ENCODE measurements around the gene CDSN.
"Not testable (repeated sequence)": the region's sequence is repeated elsewhere in the genome, so short reads cannot be mapped to it uniquely, and the experiment has no call there.

The CDSN gene, protein sequence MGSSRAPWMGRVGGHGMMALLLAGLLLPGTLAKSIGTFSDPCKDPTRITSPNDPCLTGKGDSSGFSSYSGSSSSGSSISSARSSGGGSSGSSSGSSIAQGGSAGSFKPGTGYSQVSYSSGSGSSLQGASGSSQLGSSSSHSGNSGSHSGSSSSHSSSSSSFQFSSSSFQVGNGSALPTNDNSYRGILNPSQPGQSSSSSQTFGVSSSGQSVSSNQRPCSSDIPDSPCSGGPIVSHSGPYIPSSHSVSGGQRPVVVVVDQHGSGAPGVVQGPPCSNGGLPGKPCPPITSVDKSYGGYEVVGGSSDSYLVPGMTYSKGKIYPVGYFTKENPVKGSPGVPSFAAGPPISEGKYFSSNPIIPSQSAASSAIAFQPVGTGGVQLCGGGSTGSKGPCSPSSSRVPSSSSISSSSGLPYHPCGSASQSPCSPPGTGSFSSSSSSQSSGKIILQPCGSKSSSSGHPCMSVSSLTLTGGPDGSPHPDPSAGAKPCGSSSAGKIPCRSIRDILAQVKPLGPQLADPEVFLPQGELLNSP

DNA sequence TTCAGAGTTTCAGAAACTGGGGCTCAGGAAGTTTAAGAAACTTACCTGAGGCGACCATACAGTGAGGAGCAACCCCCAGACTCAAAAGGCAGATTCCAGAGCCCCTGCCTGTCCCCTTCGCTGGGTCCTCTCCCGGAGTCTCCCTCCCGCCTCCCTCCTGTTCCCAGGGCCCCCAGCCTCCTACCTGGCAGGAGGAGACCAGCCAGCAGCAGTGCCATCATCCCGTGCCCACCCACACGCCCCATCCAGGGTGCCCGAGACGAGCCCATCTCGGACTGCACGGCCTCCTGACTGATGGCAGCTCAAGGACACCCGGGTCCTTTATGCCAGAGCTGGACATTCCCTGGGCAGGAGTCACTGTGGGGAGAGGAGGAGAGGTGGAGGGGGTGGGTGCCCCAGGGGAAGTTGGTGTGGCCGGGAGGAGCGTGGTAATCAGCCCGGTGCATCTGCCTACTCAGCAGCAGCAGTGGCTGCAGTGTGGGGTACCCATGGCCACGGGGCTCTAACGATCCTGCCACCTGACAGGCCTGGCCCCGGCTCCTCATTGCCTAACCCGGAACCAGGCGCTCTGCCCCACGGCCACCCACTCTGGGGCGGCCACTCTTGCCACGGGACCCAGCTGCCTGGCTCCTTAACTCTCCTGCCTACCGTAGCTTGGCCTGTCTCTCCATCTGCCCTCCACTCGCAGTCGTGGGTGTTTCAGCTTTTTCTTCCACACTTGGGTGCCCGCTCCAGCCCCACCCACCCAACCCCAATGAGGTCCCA lies at the start of gene CDSN:
TSS of gene CDSN (minus strand) at position 296 of the 765 bp plus-strand sequence. CDS start at position 269, 27 bp downstream.
- DNase-seq = no peak

DNA sequence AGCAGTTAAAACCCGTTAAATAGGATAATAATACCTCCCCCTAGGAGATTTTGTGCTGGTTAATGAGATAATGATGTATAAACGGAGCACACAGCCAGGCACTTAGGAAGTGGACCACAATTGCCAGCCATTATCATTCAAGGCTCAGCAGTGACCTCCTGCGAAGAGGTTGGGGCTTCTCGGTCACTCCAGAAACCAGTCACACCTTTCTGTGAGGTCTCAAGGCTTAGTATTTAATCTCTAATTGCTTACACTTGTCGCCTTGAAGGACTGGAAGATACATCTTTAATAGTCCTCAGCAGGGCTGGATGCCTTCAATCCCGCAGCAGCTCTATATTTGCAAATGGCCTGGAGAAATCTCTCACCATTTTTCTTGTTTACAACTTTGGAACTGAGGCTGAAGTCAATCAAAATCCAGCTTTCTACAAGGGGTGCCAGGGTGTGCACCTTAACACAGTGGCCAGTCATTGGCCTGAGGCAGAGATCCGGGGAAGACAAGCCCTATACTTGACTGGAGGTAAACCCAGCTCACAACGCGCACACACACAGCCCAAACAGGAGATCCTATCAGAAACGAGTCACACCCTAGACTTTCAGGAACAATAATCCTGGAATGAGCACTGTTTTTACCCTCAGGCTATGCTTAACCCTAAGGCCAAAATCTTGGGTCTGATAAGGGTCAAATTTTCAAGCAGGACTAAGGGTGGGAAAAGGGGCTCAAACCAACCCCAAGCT lies 49.0 kb upstream of the CDSN start:
- DNase-seq = no peak

DNA sequence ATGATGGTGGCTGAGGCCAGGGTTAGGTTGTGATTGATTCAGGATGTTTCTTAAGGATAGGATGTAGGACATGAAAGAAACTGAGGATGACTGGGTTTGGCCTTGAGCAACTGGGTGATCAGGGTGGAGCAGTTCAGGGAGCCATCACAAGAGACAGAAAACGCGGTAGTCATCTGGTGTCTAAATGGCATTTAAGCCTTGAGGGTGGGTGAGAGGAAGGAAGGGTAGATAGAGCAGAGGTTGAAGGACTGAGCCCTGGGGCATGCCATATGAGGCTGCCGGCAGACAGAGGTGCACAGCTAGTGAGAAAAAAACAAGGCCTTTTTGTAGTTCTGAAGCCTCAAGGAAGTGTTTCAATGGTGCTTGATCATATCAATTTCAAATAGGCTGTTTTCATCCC lies 48.4 kb upstream of the CDSN start:
- DNase-seq = no peak

DNA sequence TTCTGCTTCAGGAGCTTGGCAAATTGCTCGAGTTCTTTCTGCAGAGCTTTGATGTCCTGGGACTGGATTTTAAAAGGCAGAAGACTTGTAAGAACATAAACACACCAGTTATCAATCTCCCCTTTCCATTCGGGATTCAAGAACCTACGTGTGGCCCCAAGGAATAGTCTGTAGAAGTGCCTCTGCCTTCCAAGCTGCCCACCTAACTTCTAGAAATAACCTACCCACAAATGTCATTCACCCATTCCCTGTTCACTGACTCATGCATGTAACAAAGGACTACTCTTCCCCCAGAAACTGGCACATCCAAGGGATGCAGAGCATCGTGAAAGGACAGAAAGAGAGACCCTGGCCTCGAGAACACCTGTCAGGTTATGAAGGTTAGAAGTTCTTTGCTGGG lies 45.7 kb upstream of the CDSN start:
- DNase-seq = no peak

DNA sequence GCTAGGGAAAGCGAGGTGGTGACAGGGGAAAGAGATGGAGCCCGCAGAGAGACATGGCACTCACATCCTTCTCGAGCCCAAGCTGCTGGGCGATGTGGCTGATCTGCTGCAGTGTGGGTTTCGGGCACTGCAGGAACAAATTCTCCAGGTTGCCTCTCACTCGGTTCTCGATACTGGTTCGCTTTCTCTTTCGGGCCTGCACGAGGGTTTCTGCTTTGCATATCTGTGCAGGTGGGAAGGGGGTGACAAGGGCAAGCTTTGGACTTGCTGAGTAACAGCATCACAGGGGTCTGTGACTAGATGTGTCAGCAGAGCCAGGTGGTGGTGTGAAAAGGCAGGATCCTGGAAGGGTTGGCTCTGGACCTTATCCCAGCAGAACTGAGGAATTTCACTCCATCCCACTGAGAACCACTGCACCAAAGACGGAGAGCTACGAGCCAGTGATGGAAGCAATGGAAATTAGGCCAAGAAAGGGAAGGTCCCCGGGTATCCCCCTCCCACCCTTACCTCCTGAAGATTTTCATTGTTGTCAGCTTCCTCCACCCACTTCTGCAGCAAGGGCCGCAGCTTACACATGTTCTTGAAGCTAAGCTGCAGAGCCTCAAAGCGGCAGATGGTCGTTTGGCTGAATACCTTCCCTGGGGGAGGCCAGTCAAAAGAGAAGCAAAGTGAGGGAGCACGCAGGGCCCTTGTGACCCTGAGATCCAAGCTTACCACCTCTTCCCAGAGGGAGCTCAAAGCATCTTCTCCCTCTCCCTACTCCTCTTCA lies 45.0 kb upstream of the CDSN start:
- not testable (repeated sequence) for DNase-seq

DNA sequence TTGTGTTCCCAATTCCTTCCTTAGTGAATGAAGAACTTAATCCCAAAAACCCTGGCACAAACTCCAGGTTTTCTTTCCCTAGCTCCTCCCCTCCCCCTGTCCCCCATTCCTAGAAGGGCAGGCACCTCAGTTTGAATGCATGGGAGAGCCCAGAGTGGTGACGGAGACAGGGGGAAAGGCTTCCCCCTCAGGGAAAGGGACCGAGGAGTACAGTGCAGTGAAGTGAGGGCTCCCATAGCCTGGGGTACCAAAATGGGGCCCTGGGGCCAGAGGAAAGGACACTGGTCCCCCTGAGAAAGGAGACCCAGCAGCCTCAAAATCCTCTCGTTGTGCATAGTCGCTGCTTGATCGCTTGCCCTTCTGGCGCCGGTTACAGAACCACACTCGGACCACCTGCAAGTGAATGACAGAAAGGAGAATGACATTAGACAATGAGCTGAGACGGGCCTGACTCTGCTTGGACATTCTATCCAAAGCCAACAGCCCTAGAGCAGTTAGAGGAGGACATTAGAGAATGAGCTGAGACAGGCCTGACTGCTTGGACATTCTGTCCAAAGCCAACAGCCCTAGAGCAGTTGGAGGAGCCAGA lies 44.3 kb upstream of the CDSN start:
- DNase-seq = not testable (repeated sequence)

DNA sequence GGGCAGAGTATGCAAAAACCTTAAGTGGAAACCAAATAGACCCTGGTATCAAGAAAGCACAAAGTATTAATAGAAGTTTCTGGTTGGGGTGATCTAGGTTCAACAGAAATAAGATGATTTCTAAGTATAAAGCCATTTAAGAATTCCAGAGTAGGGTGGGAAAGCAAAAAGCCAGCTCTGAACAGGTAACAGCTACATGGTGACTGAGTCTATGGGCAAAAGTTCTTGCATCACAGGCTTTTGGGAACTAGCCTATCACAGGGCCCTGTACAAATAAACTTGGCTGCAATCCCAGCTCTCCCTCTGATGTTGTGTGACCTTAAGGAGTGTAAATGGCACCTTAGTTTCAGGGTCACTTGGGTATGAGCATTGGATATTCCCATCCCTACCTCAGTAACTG lies 43.7 kb upstream of the CDSN start:
- DNase-seq = no peak

DNA sequence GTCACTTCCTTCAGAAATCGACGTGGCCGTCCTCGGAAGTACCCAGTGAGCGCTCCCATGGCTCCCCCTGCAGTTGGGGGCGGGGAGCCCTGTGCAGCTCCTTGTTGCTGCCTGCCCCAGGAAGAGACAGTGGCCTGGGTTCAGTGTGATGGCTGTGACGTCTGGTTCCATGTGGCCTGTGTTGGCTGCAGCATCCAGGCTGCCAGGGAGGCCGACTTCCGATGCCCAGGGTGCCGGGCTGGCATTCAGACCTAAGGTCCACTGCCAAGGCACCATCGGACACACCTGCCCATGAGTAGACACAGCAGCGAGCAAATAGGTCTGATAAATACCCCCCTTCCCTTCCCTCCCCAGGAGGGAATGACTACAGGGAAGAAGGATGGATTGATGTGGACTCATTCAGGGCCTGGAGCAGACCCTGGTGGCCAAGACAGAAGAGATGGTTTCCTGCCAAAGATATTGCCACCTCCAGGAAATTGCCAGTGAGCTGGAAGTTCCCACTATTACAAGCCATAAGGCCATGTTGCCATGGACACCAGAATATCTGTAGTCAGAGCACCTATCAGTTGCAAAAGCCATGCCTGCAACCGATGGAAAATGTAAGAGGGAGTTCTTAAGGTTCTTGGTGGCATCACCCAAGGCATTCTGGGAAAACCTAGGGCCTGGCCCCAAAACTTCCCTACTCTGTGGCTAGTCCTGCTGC lies 42.4 kb upstream of the CDSN start:
- no peak for DNase-seq

DNA sequence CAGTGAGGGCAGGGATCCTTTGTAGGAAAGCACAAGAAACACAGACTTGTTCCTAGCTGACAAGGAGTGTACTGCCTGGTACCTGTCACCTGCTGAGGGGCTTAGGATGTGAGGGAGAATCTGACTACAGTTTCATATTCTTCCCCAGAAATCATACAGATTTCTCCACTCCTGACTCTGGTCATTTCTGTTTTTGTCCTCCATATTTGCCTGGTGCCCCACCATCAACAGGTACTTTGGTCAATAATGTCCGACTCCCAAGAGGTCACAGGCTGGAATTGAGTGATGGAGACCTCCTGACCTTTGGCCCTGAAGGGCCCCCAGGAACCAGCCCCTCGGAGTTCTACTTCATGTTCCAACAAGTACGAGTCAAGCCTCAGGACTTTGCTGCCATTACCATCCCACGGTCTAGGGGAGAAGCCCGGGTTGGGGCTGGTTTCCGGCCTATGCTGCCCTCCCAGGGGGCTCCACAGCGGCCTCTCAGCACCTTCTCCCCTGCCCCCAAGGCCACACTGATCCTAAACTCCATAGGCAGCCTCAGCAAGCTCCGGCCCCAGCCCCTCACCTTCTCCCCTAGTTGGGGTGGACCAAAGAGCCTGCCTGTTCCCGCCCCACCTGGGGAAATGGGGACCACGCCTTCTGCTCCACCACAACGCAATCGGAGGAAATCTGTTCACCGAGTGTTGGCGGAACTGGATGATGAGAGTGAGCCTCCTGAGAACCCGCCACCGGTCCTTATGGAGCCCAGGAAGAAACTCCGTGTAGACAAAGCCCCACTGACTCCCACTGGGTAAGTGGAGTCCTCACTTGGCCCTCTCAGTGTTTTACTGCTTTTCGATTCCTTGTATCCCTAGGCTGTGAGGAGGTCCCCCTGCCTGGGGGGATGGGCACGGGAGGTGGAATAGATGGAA lies 41.2 kb upstream of the CDSN start:
- no peak for DNase-seq

DNA sequence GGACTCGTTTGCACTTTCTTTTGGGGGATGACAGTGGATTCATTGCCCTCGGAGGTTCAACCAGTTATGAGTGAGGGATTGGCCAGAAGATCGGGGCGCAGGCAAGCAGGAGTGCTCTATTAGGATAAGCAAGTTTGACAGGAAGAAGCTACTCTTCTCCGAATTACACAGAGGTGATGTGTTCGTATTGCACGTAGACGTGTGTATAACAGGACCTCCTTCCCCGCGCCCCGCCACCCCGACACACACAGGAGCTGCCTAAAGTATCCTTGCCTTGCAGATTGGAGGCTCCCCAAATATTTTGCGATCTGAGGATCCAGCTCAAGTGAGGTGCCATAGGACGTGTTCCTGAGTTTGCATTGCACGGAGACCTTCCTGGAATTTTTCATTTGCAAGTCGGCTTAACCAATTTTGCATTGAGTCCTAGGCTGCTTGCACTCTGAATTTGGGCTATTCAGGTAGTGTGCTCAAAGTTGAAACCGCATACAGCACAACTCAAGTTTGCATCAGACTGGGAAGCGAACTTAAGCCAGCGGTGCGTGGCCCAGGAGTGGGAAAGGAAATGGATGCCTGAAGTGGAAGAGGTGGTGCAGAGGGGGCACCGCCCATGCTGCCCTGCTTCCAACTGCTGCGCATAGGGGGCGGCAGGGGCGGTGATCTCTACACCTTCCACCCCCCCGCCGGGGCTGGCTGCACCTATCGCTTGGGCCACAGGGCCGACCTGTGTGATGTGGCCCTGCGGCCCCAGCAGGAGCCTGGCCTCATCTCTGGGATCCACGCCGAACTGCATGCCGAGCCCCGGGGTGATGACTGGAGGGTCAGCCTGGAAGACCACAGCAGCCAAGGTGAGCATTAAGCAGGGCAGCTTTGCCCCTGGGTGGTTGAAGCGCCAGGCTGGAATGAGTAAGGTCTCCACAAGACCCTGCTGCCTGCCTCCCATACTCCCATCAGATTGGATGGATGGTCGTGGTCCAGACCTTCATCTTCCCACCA lies 38.9 kb upstream of the CDSN start:
- DNase-seq = no peak

DNA sequence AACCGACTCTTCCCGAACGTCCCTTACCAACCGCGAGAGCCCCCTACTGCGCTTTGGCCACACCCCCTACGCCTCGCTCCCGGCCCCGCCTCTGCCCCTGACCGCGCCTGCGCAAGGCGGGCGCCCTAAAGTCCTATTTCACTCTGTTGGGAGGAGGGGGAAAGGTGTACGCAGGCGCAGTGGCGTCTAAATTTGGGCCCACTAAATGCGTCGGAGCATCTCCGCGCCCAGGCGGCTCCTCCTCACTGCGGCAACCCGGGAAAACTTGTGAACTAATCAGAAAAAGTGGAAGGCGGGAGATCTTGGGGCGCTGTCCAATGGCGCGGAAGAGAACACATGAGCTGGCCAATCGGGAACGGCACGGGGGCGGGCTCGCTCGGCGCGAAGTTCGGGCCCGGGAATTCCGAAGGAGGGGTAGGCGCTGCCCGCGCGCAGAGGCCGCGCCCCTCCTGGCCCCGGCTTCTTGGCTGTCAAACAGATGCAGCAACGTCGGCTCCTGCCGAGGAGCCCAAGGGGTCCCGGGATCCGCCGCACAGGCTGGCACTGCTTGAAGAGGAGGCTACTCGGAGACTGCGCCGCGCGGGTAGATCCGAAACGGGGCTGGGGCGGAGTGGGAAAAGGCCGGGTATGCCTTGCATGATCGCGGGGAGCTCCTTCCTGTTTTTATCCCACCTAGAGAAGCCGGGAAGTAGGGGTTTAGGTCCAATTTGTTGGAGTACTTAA lies 38.1 kb upstream of the CDSN start, which contains the start of gene TCF19:
TSS of gene TCF19 (plus strand) at position 450 of the 723 bp plus-strand sequence. CDS start 881 bp downstream, outside the sequence.
- peak; percentile 99 for DNase-seq

DNA sequence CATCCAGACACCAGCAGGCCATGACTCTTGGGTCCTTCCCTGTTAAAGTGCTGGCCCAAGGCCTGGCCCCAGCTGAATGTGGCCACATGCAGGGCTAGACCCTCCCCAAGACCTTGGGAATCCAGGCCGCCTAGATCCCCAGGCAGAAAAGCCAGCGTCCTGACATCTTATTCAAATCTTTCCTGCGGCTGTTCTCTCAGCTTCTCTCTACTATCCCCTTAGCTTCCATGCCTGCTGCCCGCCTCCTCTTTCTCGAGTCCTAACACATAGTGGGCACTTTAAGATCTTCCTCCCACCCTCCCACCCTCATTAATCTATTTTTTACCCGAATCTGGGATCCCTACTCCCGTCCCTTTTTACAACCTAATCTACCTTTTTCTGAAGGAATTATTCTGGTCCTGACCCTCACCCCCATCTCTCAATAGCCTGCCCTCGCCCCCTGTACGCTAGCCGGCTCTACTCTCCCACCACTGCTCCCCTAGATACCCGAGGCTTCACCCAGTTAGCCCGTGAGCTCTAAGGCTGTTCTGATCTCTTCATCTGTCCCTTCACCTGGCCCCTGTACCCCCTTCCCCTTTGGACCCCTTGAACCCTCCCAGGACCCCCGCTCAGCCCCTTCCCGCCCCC lies 37.4 kb upstream of the CDSN start, which contains the start of gene CCHCR1:
TSS of gene CCHCR1 (minus strand) at position 290 of the 627 bp plus-strand sequence. CDS start at position 88, 202 bp downstream.
- no peak for DNase-seq

DNA sequence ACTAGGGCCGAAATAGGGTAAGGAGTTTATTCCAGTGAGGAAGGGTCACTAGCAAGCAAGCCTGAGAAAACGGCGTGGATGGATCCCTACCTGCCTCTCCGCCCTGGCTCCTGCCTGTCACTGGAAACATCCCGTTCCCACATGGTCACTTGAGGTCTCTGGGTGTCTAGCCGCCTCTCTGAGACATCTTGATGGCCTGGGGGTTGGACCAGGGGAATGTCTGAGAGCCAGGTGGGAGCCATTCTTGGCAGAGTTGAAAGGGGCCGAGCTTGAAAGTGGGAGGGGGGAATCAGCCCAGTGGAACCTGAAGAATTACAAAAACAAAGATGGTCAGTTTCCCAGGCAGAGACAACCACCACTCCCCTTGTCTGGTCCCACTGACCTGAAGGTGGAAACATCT lies 36.4 kb upstream of the CDSN start:
- no peak for DNase-seq

DNA sequence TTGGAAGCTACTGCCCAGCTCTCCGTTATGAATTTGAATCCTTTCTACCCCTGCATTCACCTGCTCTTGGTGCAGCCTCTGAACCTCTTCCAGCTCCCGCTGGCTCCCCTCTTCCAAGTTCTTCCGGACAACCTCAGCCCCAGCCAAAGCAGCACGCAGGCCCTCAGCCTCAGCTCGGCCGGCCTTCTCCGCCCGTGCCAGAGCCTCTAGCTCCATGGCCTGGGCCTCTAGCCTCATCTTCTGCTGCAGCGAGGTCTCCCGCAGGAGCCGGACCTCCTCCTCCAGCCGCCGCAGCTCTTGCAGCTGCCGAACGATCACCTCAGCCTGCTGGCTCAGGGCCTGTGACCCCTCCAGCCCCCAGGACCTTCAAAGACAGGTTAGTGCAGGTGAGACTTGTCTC lies 34.2 kb upstream of the CDSN start:
- DNase-seq = no peak

DNA sequence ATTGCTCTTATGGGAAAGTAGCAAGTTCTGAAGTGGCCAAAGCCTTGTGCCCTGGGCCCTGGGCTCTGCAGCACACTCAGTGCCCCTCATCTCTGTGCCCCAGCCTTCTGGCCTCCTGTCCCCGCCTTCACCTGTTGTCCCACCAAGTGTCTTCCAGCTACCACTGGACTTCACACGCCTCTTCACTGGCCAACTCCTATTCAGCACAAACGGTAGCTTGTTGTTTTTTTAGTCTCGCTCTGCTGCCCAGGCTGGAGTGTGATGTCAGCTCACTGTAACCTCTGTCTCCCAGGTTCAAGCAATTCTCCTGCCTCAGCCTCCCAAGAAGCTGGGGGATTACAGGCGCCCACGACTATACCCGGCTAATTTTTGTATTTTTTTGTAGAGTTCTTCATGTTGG lies 32.5 kb upstream of the CDSN start:
- DNase-seq = no peak

DNA sequence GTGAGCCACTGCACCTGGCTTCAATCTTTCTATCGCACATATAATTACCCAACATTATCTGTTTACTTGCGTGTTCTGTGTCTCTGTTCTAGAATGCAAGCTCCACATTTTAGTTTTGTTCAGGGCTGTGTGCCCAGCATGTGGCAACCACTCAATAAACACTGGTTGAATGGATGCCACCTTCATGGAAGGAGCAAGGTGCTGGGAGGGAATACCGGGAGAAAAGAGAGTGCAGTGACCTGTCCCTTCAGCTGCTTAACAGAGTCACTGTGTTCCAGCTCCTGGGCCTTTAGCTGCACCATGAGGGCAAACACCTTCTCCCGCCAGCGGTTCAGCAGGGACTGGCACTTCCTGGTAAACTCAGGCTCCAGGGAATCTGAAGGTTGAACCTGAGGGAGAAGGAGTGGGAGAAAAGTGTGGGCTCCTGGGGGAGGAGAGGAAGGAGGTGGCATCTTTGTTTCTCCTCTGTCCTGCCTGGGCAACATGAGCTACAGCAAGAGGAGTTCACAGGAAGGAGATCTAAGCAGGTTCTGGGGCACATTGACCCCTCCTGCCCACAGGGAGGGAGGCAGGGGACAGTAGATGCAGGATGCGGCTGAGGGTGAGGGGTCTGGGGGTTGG lies 29.7 kb upstream of the CDSN start:
- no peak for DNase-seq

DNA sequence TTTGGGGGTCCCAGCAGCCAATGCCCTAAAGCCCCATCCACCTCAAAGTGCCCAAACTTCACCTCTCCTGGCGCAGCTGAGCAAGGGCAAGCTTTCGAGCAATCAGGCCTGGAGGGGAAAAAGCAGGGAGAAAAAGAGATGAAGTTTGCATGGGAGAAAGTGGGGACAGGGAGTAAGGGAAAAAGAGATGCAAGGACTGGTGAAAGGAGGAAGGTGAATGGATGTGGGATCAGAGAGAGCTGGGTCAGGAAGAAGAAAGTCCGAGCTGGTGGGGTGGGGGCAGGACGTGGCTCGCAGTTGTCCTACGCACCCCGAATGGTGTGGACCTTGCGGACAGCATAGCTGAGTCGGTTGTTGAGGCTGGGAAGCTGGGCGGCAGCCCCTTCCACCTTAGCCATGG lies 25.1 kb upstream of the CDSN start:
- no peak for DNase-seq

All from amniotic stem cell (primary cell).